Hepatocyte (in vitro differentiated cells): ENCODE results near the gene PLPPR3. TPM values are rescaled to one million over a fixed set of nuclear protein-coding genes. Genes with fewer than 3 reads are reported as not detected.
A peak's percentile ranks its signal among the peaks of the same experiment; 100 is the strongest.

Experiments
- DNase-seq: peaks from one replicate; pipeline ENCODE4 v3.0.0-alpha.2; 2016; ENCODE audit warnings: low spot score
- H2AFZ ChIP-seq: fragments of 200-600 bp; sonication (generic); 2 replicates; pipeline ENCODE4 v1.6.0; 2016; ENCODE audit warnings: antibody characterized with exemption, mild to moderate bottlenecking
- H3K27ac ChIP-seq: fragments of 200-600 bp; sonication (generic); 2 replicates; pipeline ENCODE4 v1.5.1; 2016; ENCODE audit warnings: mild to moderate bottlenecking
- H3K27me3 ChIP-seq: fragments of 200-600 bp; sonication (generic); 2 replicates; pipeline ENCODE4 v1.6.1; 2016
- H3K36me3 ChIP-seq: fragments of 200-600 bp; sonication (generic); replicated peaks from 2 replicates; pipeline ENCODE4 v1.5.1; 2016; ENCODE audit warnings: low read depth; ENCODE audit not compliant: insufficient read depth
- H3K4me1 ChIP-seq: fragments of 200-600 bp; sonication (generic); 2 replicates; pipeline ENCODE4 v1.5.1; 2016; ENCODE audit warnings: mild to moderate bottlenecking, moderate library complexity; ENCODE audit not compliant: insufficient read depth
- H3K4me2 ChIP-seq: fragments of 200-600 bp; sonication (generic); 2 replicates; pipeline ENCODE4 v1.6.0; 2016
- H3K4me3 ChIP-seq: fragments of 200-600 bp; sonication (generic); 2 replicates; pipeline ENCODE4 v1.5.1; 2016; ENCODE audit warnings: mild to moderate bottlenecking
- H3K79me2 ChIP-seq: fragments of 200-600 bp; sonication (generic); 2 replicates; pipeline ENCODE4 v1.6.0; 2017; ENCODE audit warnings: mild to moderate bottlenecking
- H3K9me2 ChIP-seq: fragments of 200-600 bp; sonication (generic); replicated peaks from 2 replicates; pipeline ENCODE4 v1.6.0; 2017; ENCODE audit warnings: mild to moderate bottlenecking; ENCODE audit not compliant: insufficient read depth
- H3K9me3 ChIP-seq: fragments of 200-600 bp; sonication (generic); 2 replicates; pipeline ENCODE4 v1.5.1; 2016; ENCODE audit warnings: low read depth, mild to moderate bottlenecking
- H4K20me1 ChIP-seq: fragments of 200-600 bp; sonication (generic); 2 replicates; pipeline ENCODE4 v1.6.0; 2016; ENCODE audit warnings: mild to moderate bottlenecking; ENCODE audit not compliant: insufficient read depth, poor library complexity, severe bottlenecking
- CTCF ChIP-seq: fragments of 200-600 bp; sonication (generic); IDR thresholded peaks from 2 replicates; pipeline ENCODE4 v1.5.1; 2016; ENCODE audit warnings: antibody characterized with exemption, mild to moderate bottlenecking; ENCODE audit not compliant: poor library complexity
- EZH2 ChIP-seq: fragments of 200-600 bp; sonication (generic); IDR thresholded peaks from 2 replicates; pipeline ENCODE4 v1.6.1; 2016; ENCODE audit warnings: antibody characterized with exemption, mild to moderate bottlenecking, borderline replicate concordance
- EZH2phosphoT487 ChIP-seq: fragments of 200-600 bp; sonication (generic); IDR thresholded peaks from one replicate; pipeline ENCODE4 v1.6.1; 2018; ENCODE audit warnings: antibody characterized with exemption, mild to moderate bottlenecking, low read depth, moderate library complexity; ENCODE audit not compliant: unreplicated experiment, severe bottlenecking
- WGBS: methylation state at CpG from one replicate; pipeline ENCODE4 v1.1.6; 2016; ENCODE audit warnings: low lambda C conversion rate; ENCODE audit errors: missing lambda C conversion rate; 5-methylcytosine and 5-hydroxymethylcytosine counted together
- polyA plus RNA-seq: library from polyadenylated mRNA; unstranded; fragments of >200 nt; fragmentation: Nextera tagmentation; extraction: Ambion mirVana; gene quantifications from 2 replicates; pipeline ENCODE4 v1.2.1, GENCODE V29; 2016
- total RNA-seq: library from RNA; depleted of rRNA; stranded (reverse); fragments of >200 nt; gene quantifications from 2 replicates; pipeline ENCODE4 v1.2.3, GENCODE V29; 2014

The PLPPR3 gene
- total and polyA plus RNA-seq, 2 experiments from 2014 or later: 11.1 to 11.7 TPM

GRCh38 chr19:765179-765738, 56.5 kb downstream of the PLPPR3 start:
- peak; percentile 8 for DNase-seq

DNA sequence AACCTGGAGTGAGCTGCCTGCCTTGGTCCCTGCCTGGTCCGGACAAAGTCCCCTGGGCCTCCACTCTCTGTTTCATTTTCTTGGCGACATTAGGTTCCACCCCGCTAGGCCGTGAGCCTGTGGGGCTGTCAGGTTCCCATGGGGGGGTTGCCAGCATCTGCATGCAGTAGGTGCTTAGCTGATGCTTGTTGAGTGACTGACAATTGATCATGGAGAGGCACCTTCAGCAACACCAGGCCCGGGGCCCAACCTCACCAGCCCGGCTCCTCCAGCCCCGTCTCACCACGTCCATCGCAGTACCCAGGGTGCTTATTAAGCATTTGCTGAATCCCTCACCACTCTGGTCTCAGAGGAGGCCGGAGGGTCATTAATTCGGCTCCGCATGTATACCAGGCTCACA, 57.5 kb downstream of the PLPPR3 start:
- 97% methylated on average over 12 of the region's 12 CpGs for WGBS
- no peak for TF ChIP-seq EZH2
- TF ChIP-seq CTCF: no peak
- TF ChIP-seq EZH2phosphoT487: no peak
- no peaks in the 10 kb centered on the region for H4K20me1 ChIP-seq
- H3K36me3 ChIP-seq: no peaks in the 10 kb centered on the region
- peak; percentile 4 for DNase-seq
- H3K9me2 ChIP-seq: no peaks in the 10 kb centered on the region
- H3K4me3 ChIP-seq: no peak overlapping the region
- no peak overlapping the region for H3K4me2 ChIP-seq
- no peaks in the 10 kb centered on the region for H3K9me3 ChIP-seq
- H3K27me3 ChIP-seq: no peaks in the 10 kb centered on the region
- H3K27ac ChIP-seq: no peak overlapping the region
- H3K79me2 ChIP-seq: no peaks in the 10 kb centered on the region
- no peak overlapping the region for H2AFZ ChIP-seq
- peaks cover 5% of the 10 kb centered on the region for H3K4me1 ChIP-seq

More at GRCh38 chr19:765179-765738, 56.5 kb downstream of the PLPPR3 start:
- no peaks in the 10 kb centered on the region for H3K9me2 ChIP-seq
- H3K36me3 ChIP-seq: no peaks in the 10 kb centered on the region
- H3K27ac ChIP-seq: no peak overlapping the region
- no peak overlapping the region for H3K4me3 ChIP-seq
- TF ChIP-seq EZH2 (no peak), EZH2phosphoT487 (no peak), CTCF (no peak)
- no peaks in the 10 kb centered on the region for H3K79me2 ChIP-seq
- no peak overlapping the region for H3K4me2 ChIP-seq
- no peak overlapping the region for H2AFZ ChIP-seq
- peaks cover 5% of the 10 kb centered on the region for H3K4me1 ChIP-seq
- no peaks in the 10 kb centered on the region for H3K9me3 ChIP-seq
- 92% methylated on average over 7 of the region's 7 CpGs for WGBS
- H3K27me3 ChIP-seq: no peaks in the 10 kb centered on the region
- no peaks in the 10 kb centered on the region for H4K20me1 ChIP-seq

DNA sequence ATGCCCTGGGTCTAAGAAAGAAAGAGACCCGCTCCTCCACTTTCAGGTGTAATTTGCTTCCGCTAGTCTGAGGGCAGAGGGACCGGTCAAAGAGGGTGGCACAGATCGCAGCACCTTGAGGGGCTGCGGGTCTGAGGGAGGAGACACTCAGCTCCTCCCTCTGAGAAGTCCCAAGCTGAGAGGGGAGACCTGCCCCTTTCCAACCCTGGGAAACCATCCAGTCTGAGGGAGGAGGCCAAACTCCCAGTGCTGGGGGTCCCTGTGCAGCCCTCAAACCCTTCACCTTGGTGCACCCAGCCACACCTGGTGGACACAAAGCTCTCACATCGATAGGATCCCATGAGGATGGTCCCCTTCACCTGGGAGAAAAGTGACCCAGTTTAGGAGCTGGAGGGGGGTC, 57.9 kb downstream of the PLPPR3 start:
- Histone ChIP-seq H3K9me2 (no peaks in the 10 kb centered on the region), H3K9me3 (no peaks in the 10 kb centered on the region), H3K4me1 (peaks cover 3% of the 10 kb centered on the region), H3K36me3 (no peaks in the 10 kb centered on the region), H3K79me2 (no peaks in the 10 kb centered on the region), H3K4me2 (no peak overlapping the region), H4K20me1 (no peaks in the 10 kb centered on the region), H3K4me3 (no peak overlapping the region), H2AFZ (no peak overlapping the region), H3K27ac (no peak overlapping the region), H3K27me3 (no peaks in the 10 kb centered on the region)
- 95% methylated on average over 6 of the region's 6 CpGs for WGBS
- no peak for DNase-seq
- no peak for TF ChIP-seq CTCF
- no peak for TF ChIP-seq EZH2phosphoT487
- TF ChIP-seq EZH2: no peak

GRCh38 chr19:763181-763580, 58.6 kb downstream of the PLPPR3 start:
- no peak for TF ChIP-seq CTCF
- no peak for TF ChIP-seq EZH2phosphoT487
- TF ChIP-seq EZH2: no peak
- no peaks in the 10 kb centered on the region for H3K9me2 ChIP-seq
- no peak overlapping the region for H3K4me2 ChIP-seq
- WGBS: 96% methylated on average over 10 of the region's 10 CpGs
- no peaks in the 10 kb centered on the region for H3K4me1 ChIP-seq
- DNase-seq: no peak
- H3K9me3 ChIP-seq: no peaks in the 10 kb centered on the region
- no peak overlapping the region for H3K27ac ChIP-seq
- H3K36me3 ChIP-seq: no peaks in the 10 kb centered on the region
- no peaks in the 10 kb centered on the region for H3K27me3 ChIP-seq
- H3K4me3 ChIP-seq: no peak overlapping the region
- H3K79me2 ChIP-seq: no peaks in the 10 kb centered on the region
- no peak overlapping the region for H2AFZ ChIP-seq
- H4K20me1 ChIP-seq: no peaks in the 10 kb centered on the region
